HG03103 (cell line): ENCODE results near the gene VSIG2.

Experiments used
- ATAC-seq: cut with Tn5 transposase; IDR thresholded peaks from one replicate; pipeline ENCODE4 v1.9.1; 2021; ENCODE audit warnings: low read depth; ENCODE audit not compliant: unreplicated experiment

Gene VSIG2

DNA sequence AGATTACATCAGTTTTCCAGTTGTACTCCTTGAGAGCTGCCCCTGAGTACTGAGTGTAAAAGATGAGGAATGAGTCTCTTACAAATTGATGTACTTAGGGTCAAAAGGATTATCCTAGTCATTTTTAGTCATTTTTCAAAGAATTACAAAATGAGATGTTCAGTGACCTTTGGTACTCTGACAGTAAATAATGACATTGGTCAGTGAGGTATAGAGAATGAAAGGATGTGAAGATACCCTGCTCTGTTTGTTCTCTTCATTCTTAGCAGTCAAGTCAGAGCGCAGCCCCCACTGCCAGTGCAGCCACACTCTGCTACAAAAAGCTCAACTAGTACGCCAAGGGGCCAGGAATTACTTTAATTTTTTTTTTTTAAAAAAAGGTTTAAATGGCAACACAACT, 14.1 kb upstream of the VSIG2 start:
- no peak for ATAC-seq

DNA sequence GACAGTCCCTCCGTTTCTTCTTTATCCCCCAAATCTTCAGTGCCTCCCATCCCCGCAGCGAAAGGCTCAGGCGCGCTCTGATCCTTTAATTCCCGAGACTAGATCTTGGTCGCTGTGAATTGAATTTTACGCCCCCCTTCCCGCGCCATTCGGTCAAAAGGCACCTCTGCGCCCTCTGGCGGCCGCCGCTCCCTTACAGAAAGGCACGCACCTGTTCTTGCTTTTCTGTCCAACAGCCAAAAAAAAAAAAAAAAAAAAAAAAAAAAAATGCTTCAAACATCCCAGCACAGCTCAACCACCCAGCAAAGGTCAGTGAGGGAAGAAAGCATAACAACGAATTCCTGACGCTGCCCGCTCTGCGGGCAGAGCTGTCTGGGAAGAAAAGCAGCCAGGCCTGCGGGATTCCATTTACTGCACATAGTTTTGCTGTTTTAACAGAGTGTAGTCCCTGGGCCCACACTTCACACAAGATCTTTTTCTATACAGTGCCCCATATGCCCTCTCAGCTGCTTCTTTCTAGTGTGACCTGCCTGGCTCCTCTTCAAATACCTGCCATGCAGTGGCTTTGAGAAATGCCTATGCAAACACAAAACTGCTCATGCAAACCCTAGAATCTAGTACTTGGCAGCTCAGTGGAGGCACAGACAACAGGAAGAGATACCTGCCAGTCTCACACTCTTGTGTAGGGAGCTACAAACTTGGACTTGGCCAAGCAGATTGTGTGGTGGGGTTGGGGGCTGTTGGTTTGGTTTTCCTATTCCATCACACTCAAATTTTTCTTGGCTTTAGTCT, 11.3 kb upstream of the VSIG2 start:
- ATAC-seq = no peak

- ATAC-seq = peak; percentile 0
Observed at GRCh38 chr11:124762624-124763155, 10.6 kb upstream of the VSIG2 start.

GRCh38 chr11:124762105-124762623, 10.1 kb upstream of the VSIG2 start, which contains the start of gene ESAM:
ESAM (minus strand) TSS chr11:124762290; CDS start chr11:124762154, 136 bp downstream.
- peak; percentile 57 for ATAC-seq

- no peak for ATAC-seq
Observed at GRCh38 chr11:124761301-124762104, 9.4 kb upstream of the VSIG2 start.

DNA sequence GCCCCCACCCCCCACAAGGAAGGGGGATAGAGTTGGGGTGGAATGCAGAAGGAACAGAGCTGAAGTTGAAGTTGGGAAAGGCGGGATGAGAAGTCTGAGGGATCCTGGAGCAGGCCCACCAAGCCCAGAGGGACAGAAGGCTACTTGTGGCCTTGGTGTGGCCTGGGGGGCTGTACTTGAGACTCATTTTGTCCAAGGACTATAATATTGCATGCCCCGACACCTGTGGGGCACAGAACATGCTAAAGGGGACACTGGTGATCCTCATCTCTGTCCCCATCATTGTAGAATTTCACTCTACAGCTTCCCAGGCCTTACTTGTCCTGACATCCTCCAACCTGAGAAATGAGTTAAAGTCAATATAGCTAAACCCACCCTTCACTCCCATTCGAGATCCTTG, 8.8 kb upstream of the VSIG2 start:
- ATAC-seq = no peak

- ATAC-seq = peak; percentile 23
Observed at GRCh38 chr11:124760205-124760652, 8.2 kb upstream of the VSIG2 start.

DNA sequence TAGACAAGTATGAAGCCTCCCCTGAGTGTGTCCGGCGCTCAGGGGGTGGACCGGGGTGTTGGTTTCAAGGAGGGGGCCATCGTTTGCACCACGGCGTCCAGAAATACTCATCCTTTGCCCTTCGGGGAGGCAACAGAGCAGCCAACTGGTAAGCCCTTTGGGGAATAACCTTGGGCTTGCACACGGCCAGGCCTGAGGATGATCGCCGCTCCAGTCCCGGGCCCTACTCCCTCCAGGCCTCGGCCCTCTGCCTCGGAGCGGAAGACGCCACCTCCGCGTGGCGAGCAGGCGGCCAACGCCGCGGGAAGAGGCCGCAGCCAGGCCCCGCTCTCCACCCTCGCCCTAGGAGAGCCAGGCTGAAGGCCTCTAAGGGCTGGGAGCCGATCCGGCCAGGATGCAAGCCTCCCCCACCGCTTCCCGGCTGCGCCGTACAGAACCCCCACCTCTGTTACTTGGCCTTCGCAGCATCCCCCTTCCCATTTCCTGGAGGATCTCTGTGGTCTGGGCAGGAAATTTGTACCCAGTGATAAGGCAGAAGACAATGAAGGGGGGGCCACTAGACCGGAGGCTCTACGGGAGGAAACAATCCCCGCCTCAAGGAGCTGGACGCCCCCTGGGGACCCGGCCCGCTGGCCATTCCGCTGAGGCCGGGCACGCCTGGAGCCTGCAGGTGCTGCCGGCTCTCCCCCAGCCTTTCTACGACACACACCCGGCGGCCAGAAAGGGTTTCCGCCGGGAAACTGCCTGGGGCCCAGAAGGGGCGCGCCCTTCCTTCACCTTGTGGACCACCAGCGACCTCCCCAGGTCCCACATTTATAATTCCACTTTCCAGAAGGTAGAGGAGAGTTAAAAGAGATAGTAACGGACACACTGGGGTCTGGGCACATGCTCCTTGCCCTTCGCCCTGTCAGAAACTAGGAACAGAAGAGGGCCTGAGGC, 7.5 kb upstream of the VSIG2 start:
- ATAC-seq = no peak

- ATAC-seq = peak; percentile 49
Observed at GRCh38 chr11:124758355-124759265, 6.6 kb upstream of the VSIG2 start.

GRCh38 chr11:124757320-124757719, 5.3 kb upstream of the VSIG2 start:
- no peak for ATAC-seq

- ATAC-seq = no peak
Observed at GRCh38 chr11:124756753-124757227, 4.7 kb upstream of the VSIG2 start.

DNA sequence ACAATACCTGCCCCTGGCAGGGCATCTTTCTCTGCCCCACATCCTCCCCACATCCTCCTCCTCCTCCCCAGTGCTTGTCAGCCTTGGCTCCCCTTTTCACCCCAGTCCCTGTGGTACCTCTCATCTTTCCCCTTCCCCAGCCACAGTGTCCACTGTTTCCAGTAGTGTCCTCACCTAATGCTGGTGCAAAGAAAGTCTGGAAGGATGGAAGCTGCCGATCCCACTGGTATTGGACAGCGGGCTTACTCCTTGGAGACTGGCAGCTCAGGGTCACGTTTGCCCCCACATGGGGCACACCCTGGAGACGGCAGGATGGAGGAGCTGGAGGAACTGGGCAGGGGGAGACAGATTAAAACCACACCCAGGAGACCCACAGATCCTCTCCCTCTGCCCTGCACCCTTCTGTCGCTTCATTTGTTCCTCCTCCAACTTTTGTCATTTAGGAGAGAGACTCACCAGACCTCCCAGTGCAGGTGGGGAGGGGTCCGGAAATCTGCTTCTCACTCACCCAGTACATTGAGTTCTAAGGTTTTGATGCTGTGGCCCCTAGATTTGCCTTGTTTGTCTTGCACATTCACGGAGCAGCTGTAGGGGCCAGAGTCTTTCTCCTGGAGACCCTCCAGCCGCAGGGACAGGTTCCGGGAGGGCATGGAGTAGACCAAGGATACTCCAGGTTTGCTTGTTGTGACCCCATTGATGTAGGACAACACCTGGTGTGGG, 4.1 kb upstream of the VSIG2 start:
- ATAC-seq = no peak

- no peak for ATAC-seq
Observed at GRCh38 chr11:124754710-124755109, 2.7 kb upstream of the VSIG2 start.

GRCh38 chr11:124754309-124754708, 2.3 kb upstream of the VSIG2 start:
- ATAC-seq = no peak

DNA sequence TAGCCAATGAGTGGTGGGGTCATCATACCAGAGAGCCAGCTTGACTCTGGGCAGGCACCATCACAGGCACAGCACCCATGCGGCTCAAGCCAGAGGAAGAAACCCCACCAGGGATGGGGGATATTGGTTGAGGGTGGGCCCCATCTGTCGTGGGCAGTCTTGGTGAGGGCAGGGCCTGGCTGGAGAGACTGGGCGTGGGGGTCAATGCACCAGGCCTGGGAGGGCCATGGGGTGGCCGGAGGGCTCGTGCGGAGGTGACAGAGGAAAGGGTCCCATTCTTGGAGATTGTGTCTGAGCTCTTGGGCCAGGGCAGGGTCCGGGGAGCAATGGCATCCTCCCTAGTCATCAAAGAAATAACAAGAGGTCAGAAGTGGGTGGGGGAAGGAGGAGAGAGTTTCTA, 1.6 kb upstream of the VSIG2 start:
- no peak for ATAC-seq

DNA sequence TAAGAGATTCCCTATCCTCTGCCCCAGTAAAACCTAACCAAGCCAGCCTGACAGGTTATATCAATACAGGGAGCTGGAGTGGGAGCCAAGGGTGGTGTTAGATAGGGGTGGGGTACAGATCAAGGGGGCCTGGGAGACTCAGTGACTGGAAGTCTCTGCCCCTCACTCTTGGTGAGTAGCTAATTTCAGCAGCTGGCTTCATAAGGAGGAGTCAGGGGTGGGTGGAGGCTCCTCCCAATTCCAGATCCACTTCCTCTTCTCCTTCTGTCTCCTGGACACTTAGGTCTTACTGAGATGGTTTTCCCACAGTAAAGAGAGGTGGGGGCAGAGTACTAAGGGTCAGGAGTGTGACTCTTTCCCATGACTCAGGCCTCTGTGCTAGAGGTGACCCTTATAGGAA, 1.1 kb upstream of the VSIG2 start:
- ATAC-seq = no peak

GRCh38 chr11:124752471-124753102, 532 bp upstream of the VSIG2 start:
- no peak for ATAC-seq

GRCh38 chr11:124751391-124751740, 689 bp downstream of the VSIG2 start:
- ATAC-seq = no peak
